Nephron progenitor cell (in vitro differentiated cells): ENCODE measurements around the gene ABHD14A.

Source experiments
- DNase-seq: peaks from one replicate; pipeline ENCODE4 v3.0.0; 2021
- H3K27ac Mint-ChIP-seq: 2 replicates; pipeline ENCODE4 v1.8.0; 2021; ENCODE audit warnings: mild to moderate bottlenecking, moderate library complexity, mixed read lengths
- H3K27me3 Mint-ChIP-seq: 2 replicates; pipeline ENCODE4 v1.8.0; 2021; ENCODE audit warnings: mild to moderate bottlenecking, low read depth, mixed read lengths; ENCODE audit not compliant: poor library complexity
- H3K36me3 Mint-ChIP-seq: 2 replicates; pipeline ENCODE4 v1.8.0; 2021; ENCODE audit warnings: low read depth, mixed read lengths
- H3K4me1 Mint-ChIP-seq: 2 replicates; pipeline ENCODE4 v1.8.0; 2021; ENCODE audit warnings: mixed read lengths
- H3K4me3 Mint-ChIP-seq: 2 replicates; pipeline ENCODE4 v1.8.0; 2021; ENCODE audit warnings: mild to moderate bottlenecking, moderate library complexity, mixed read lengths
- H3K9me3 Mint-ChIP-seq: 2 replicates; pipeline ENCODE4 v1.8.0; 2021; ENCODE audit warnings: mild to moderate bottlenecking, moderate library complexity, mixed read lengths
- TF ChIP-seq, protein P1 (sequence below): fragments of 200-600 bp; sonication (generic); IDR thresholded peaks from 2 replicates; pipeline ENCODE4 v1.5.0; 2021; ENCODE audit warnings: antibody characterized with exemption

The ABHD14A gene

DNA sequence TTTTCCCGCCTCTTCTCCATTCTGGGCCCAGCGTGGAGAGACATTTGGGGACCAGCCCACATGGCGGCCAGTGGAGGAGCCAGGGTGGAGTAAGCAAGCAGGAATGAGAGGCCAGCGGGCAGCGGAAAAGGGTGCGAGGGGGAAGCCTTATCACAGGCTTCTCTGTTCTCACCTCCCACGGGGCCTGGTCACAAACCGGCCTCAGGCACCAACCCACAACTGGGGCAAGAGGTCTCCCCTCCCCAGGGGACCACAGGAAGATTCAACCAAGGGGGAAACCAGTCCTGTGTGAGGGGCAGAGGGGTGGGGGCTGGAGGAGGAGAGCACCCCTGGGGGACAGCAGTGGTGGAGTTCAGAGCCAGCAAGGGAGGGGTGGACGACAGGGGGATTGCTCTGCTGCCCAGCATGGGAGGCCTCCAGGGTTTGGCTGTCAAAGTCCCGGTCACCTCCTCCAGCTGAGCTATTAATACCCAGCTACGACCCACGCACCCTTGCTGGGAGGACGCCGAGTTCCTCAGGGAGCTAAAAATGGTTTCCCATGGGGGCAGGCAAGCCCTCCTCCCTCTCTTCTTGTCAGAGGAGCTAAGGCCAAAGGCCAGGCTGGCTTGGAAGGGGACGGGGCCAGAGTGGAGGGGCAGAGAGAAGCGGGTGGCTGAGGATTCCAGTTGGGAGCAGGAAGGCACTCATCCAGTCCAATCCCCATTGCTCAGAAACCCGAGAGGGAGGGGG, 44.7 kb downstream of the ABHD14A start:
- Mint-ChIP-seq H3K27me3 (peaks cover 4% of the 10 kb centered on the region), H3K4me1 (peaks cover 85% of the 10 kb centered on the region), H3K36me3 (no peaks in the 10 kb centered on the region), H3K4me3 (no peak overlapping the region), H3K9me3 (no peaks in the 10 kb centered on the region), H3K27ac (peak overlapping the region; percentile 90)
- TF ChIP-seq, protein P1, sequence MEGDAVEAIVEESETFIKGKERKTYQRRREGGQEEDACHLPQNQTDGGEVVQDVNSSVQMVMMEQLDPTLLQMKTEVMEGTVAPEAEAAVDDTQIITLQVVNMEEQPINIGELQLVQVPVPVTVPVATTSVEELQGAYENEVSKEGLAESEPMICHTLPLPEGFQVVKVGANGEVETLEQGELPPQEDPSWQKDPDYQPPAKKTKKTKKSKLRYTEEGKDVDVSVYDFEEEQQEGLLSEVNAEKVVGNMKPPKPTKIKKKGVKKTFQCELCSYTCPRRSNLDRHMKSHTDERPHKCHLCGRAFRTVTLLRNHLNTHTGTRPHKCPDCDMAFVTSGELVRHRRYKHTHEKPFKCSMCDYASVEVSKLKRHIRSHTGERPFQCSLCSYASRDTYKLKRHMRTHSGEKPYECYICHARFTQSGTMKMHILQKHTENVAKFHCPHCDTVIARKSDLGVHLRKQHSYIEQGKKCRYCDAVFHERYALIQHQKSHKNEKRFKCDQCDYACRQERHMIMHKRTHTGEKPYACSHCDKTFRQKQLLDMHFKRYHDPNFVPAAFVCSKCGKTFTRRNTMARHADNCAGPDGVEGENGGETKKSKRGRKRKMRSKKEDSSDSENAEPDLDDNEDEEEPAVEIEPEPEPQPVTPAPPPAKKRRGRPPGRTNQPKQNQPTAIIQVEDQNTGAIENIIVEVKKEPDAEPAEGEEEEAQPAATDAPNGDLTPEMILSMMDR, result no peak
- DNase-seq, result no peak

DNA sequence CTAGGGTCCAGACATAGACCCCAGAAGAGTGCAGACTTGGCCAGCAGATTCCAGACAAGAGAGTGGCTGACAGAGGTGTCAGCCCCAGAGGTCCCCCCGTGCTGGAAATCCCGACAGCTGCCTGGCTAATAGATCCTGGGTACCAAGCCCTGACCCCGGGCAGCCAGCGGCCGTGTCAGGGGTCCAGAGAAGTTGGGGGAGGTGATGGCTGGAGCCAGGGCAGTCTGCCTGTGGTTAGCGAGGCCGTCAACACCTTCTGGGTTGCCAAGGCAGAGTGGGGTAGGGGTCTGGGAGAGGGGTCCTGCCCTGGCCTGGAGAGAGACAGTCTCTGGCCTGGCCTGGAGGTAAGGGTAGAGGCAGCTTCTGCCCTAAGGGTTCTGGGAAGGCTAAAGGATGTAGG, 45.9 kb downstream of the ABHD14A start:
- no peak overlapping the region for H3K4me3 Mint-ChIP-seq
- H3K4me1 Mint-ChIP-seq, result peaks cover 85% of the 10 kb centered on the region
- H3K36me3 Mint-ChIP-seq, result no peaks in the 10 kb centered on the region
- H3K9me3 Mint-ChIP-seq, result no peaks in the 10 kb centered on the region
- H3K27ac Mint-ChIP-seq, result no peak overlapping the region
- TF ChIP-seq, protein P1, result no peak
- DNase-seq, result no peak
- H3K27me3 Mint-ChIP-seq, result peaks cover 5% of the 10 kb centered on the region

GRCh38 chr3:52021489-52022268, 46.8 kb downstream of the ABHD14A start:
- TF ChIP-seq, protein P1, result no peak
- H3K9me3 Mint-ChIP-seq, result no peaks in the 10 kb centered on the region
- peak overlapping the region; percentile 96 for H3K27ac Mint-ChIP-seq
- H3K27me3 Mint-ChIP-seq, result peaks cover 7% of the 10 kb centered on the region
- peaks cover 87% of the 10 kb centered on the region for H3K4me1 Mint-ChIP-seq
- no peak overlapping the region for H3K4me3 Mint-ChIP-seq
- H3K36me3 Mint-ChIP-seq, result no peaks in the 10 kb centered on the region
- no peak for DNase-seq

GRCh38 chr3:52022323-52023100, 47.6 kb downstream of the ABHD14A start:
- TF ChIP-seq, protein P1, result no peak
- peak; percentile 70 for DNase-seq
- H3K9me3 Mint-ChIP-seq, result no peaks in the 10 kb centered on the region
- H3K4me1 Mint-ChIP-seq, result peaks cover 78% of the 10 kb centered on the region
- no peaks in the 10 kb centered on the region for H3K36me3 Mint-ChIP-seq
- peaks cover 6% of the 10 kb centered on the region for H3K27me3 Mint-ChIP-seq
- H3K27ac Mint-ChIP-seq, result peak overlapping the region; percentile 90
- peak overlapping the region; percentile 42 for H3K4me3 Mint-ChIP-seq

GRCh38 chr3:52023101-52023770, 48.4 kb downstream of the ABHD14A start:
- Mint-ChIP-seq H3K9me3 (no peaks in the 10 kb centered on the region), H3K4me1 (peaks cover 75% of the 10 kb centered on the region), H3K4me3 (peak overlapping the region; percentile 42), H3K36me3 (no peaks in the 10 kb centered on the region), H3K27ac (peak overlapping the region; percentile 91), H3K27me3 (peaks cover 3% of the 10 kb centered on the region)
- TF ChIP-seq, protein P1, result no peak
- DNase-seq, result no peak
